ENCODE results near the gene PUS10. TPM values are rescaled to one million over a fixed set of nuclear protein-coding genes. Genes with fewer than 3 reads are reported as not detected.

Gene PUS10
- total RNA-seq, 1 experiment from 2014 or later: 5.2 TPM

GRCh38 chr2:60957224-60957623 is 60.8 kb downstream of the PUS10 start:
- BruUV-seq (replicated peaks): no TSS peak
- DNase-seq (ENCODE audit: low read depth, low spot score) (no peak), ATAC-seq (no peak)
- no peaks in the 10 kb centered on the region for H3K27me3 ChIP-seq (ENCODE audit: control insufficient read depth, insufficient read depth, low read length)
- in situ Hi-C loops (cut with HindIII; ENCODE audit: low pct_unique_long_range_greater_than_20kb, low sequenced_read_pairs) (no loop called here), intact Hi-C loops (cut with micrococcal nuclease; ENCODE audit: unreplicated experiment) (no loop called here)
- no peaks in the 10 kb centered on the region for H3K36me3 ChIP-seq (ENCODE audit: control insufficient read depth, insufficient read depth, low read length)
- no peaks in the 10 kb centered on the region for H3K4me1 ChIP-seq (ENCODE audit: control insufficient read depth, insufficient read depth, low read length)
- TF ChIP-seq SIN3A (IDR thresholded peaks at IDR 0.05; ENCODE audit: borderline replicate concordance, insufficient read depth, low read depth, low read length) (no peak), REST (IDR thresholded peaks at IDR 0.05; ENCODE audit: insufficient read depth in 1 of 2, low read depth in 2 of 2, low read length in 1 of 2) (no peak), TCF7L2 (IDR thresholded peaks at IDR 0.05; ENCODE audit: low read depth, low read length) (no peak), POLR2AphosphoS5 (IDR thresholded peaks at IDR 0.05; ENCODE audit: low read depth, low read length) (no peak)
- TF ChIP-seq, protein P1, sequence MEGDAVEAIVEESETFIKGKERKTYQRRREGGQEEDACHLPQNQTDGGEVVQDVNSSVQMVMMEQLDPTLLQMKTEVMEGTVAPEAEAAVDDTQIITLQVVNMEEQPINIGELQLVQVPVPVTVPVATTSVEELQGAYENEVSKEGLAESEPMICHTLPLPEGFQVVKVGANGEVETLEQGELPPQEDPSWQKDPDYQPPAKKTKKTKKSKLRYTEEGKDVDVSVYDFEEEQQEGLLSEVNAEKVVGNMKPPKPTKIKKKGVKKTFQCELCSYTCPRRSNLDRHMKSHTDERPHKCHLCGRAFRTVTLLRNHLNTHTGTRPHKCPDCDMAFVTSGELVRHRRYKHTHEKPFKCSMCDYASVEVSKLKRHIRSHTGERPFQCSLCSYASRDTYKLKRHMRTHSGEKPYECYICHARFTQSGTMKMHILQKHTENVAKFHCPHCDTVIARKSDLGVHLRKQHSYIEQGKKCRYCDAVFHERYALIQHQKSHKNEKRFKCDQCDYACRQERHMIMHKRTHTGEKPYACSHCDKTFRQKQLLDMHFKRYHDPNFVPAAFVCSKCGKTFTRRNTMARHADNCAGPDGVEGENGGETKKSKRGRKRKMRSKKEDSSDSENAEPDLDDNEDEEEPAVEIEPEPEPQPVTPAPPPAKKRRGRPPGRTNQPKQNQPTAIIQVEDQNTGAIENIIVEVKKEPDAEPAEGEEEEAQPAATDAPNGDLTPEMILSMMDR (IDR thresholded peaks at IDR 0.05): no peak
- POLR2A ChIA-PET: no interaction called here
- H3K4me3 ChIP-seq (ENCODE audit: low read depth in 2 of 2, low read length in 2 of 2): no peak overlapping the region
- no peaks in the 10 kb centered on the region for H3K9me3 ChIP-seq (ENCODE audit: control insufficient read depth, insufficient read depth, low read depth, low read length)
- H3K27ac ChIP-seq (ENCODE audit: low read length): no peak overlapping the region
- CTCF ChIA-PET: no interaction called here

GRCh38 chr2:60954139-60954538 is 63.9 kb downstream of the PUS10 start:
- no peak for ATAC-seq
- no peak for TF ChIP-seq REST (IDR thresholded peaks at IDR 0.05; ENCODE audit: insufficient read depth in 1 of 2, low read depth in 2 of 2, low read length in 1 of 2)
- TF ChIP-seq TCF7L2 (IDR thresholded peaks at IDR 0.05; ENCODE audit: low read depth, low read length): no peak
- TF ChIP-seq, protein P1 (IDR thresholded peaks at IDR 0.05): no peak
- TF ChIP-seq SIN3A (IDR thresholded peaks at IDR 0.05; ENCODE audit: borderline replicate concordance, insufficient read depth, low read depth, low read length): no peak
- intact Hi-C loops (cut with micrococcal nuclease; ENCODE audit: unreplicated experiment) (no loop called here), in situ Hi-C loops (cut with HindIII; ENCODE audit: low pct_unique_long_range_greater_than_20kb, low sequenced_read_pairs) (no loop called here)
- no TSS peak for BruUV-seq (replicated peaks)
- H3K4me3 ChIP-seq (ENCODE audit: low read depth in 2 of 2, low read length in 2 of 2): no peak overlapping the region
- H3K27me3 ChIP-seq (ENCODE audit: control insufficient read depth, insufficient read depth, low read length): no peaks in the 10 kb centered on the region
- no peak overlapping the region for H3K27ac ChIP-seq (ENCODE audit: low read length)
- no peaks in the 10 kb centered on the region for H3K36me3 ChIP-seq (ENCODE audit: control insufficient read depth, insufficient read depth, low read length)
- ChIA-PET CTCF (no interaction called here), POLR2A (no interaction called here)
- no peak for DNase-seq (ENCODE audit: low read depth, low spot score)
- no peaks in the 10 kb centered on the region for H3K9me3 ChIP-seq (ENCODE audit: control insufficient read depth, insufficient read depth, low read depth, low read length)
- H3K4me1 ChIP-seq (ENCODE audit: control insufficient read depth, insufficient read depth, low read length): no peaks in the 10 kb centered on the region
